ENCODE measurements around the gene TMEM167B. TPM values are rescaled to one million over a fixed set of nuclear protein-coding genes. Genes with fewer than 3 reads are reported as not detected.
A peak's percentile ranks its signal among the peaks of the same experiment; 100 is the strongest.

The TMEM167B gene
- total RNA-seq, 4 donors from 2014 or later, result 2.2 to 23.0 (median 18.8) TPM

DNA sequence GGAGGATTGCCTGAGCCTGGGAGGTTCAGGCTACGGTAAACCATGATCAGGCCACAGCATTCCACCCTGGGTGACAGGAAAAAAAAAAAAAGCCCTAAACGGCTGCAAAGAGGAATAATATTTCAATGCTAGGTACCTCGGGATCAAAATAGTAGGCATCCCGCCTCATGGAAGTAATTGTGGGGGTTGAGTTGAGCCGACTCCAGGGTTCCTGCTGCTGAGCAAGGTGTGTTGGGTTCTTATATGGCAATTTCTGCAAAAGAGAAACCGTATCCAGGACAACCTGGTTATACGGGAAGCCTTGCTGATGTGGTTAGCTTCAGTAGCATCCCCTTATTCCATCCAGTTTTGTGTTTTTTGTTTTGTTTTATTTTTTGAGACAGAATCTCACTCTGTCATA is 17.2 kb downstream of the TMEM167B start:
- H3K27me3 ChIP-seq, result no peaks in the 10 kb centered on the region
- DNase-seq, result no peak
- H3K36me3 ChIP-seq, result no peaks in the 10 kb centered on the region
- no peaks in the 10 kb centered on the region for H3K9me3 ChIP-seq
- H3K4me1 ChIP-seq, result peaks cover 0 to 9% (median 6%) of the 10 kb centered on the region in 4 donors
- H3K27ac ChIP-seq, result no peak overlapping the region
- WGBS, 2 donors (ENCODE audit: low coverage in 1 of 2), result 85 to 89% methylated on average over 3 to 7 of the region's 7 CpGs
- in situ Hi-C loops (cut with MboI; ENCODE audit: low pct_ligation_motif_present in 1 of 4, low pct_unique_long_range_greater_than_20kb in 1 of 4, low sequenced_read_pairs in 3 of 4), result no loop called here
- TF ChIP-seq POLR2AphosphoS5 (IDR thresholded peaks at IDR 0.05) (no peak), EP300 (IDR thresholded peaks at IDR 0.05; ENCODE audit: low read depth) (no peak), POLR2A (IDR thresholded peaks at IDR 0.05) (no peak)
- TF ChIP-seq, protein P1, sequence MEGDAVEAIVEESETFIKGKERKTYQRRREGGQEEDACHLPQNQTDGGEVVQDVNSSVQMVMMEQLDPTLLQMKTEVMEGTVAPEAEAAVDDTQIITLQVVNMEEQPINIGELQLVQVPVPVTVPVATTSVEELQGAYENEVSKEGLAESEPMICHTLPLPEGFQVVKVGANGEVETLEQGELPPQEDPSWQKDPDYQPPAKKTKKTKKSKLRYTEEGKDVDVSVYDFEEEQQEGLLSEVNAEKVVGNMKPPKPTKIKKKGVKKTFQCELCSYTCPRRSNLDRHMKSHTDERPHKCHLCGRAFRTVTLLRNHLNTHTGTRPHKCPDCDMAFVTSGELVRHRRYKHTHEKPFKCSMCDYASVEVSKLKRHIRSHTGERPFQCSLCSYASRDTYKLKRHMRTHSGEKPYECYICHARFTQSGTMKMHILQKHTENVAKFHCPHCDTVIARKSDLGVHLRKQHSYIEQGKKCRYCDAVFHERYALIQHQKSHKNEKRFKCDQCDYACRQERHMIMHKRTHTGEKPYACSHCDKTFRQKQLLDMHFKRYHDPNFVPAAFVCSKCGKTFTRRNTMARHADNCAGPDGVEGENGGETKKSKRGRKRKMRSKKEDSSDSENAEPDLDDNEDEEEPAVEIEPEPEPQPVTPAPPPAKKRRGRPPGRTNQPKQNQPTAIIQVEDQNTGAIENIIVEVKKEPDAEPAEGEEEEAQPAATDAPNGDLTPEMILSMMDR (IDR thresholded peaks at IDR 0.05), result no peak
- H3K4me3 ChIP-seq, result no peak overlapping the region
- intact Hi-C loops (cut with DNase I; ENCODE audit: low total_unique reads), result loop anchor here (10.0 kb wide), 1 partner anchor 63 kb away; the partner anchor contains the start of gene WDR47

DNA sequence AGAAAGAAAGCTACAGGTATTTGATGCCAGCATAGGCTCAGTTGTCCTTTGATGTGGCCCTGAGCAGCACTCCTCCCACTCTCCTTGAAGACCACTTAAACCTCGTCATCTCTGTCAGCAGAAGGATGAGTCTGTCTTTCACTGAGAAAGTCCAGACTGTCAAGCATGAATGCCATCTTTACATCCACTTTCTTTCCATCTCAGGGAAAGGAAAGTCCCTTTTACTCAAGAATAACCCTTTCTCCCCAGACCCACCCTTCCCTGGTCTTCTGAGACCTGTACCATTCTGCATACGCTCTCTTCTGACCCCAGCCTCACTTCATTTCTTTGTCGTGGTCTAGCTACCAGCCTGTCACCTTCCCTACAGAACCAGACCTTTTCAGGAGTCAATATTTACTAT is 19.3 kb downstream of the TMEM167B start:
- Histone ChIP-seq H3K4me1 (peaks cover 8 to 26% (median 18%) of the 10 kb centered on the region in 4 donors), H3K27me3 (peaks cover 14% of the 10 kb centered on the region), H3K36me3 (no peaks in the 10 kb centered on the region), H3K4me3 (no peak overlapping the region), H3K27ac (no peak overlapping the region), H3K9me3 (no peaks in the 10 kb centered on the region)
- WGBS, 2 donors (ENCODE audit: low coverage in 1 of 2), result 63 to 100% methylated on average over 1 to 3 of the region's 3 CpGs
- TF ChIP-seq EP300 (IDR thresholded peaks at IDR 0.05; ENCODE audit: low read depth) (no peak), POLR2AphosphoS5 (IDR thresholded peaks at IDR 0.05) (no peak)
- TF ChIP-seq, protein P1 (IDR thresholded peaks at IDR 0.05), result no peak
- in situ Hi-C loops (cut with MboI; ENCODE audit: low pct_ligation_motif_present in 1 of 4, low pct_unique_long_range_greater_than_20kb in 1 of 4, low sequenced_read_pairs in 3 of 4), result no loop called here
- no peak for DNase-seq
- intact Hi-C loops (cut with DNase I; ENCODE audit: low total_unique reads), result loop anchor here (10.0 kb wide), 2 partner anchors 65 to 145 kb away; partner anchors contain the start of genes CLCC1 and WDR47

DNA sequence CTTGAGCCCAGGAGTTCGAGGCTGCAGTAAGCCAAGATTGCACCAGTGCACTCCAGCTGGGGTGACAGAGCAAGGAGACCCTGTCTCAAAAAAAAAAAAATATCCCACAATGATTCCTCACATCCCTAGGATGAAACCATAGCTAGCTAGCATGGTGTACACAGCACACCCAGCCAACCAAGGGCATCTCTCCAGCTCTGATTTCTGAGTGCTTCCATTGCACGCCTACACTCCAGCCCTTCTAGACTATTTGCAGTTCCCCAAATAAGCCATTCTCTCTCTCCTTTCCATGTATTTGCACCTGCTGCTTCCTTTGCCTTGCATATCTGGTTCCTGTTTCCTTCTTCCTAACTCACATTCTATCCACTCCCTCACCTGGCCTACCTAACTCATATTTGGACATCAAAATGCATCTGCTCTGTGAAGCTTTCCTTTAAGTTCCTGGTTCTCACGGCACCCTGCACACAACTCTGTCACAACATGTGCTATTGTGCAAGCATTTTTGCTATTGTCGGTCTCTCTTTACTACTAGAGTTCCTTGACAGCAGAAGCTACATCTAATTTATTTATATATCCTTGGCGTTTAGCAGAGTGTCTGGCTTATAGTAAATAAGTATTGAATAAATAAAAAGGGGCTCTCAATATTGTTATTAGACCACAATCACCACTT is 21.0 kb downstream of the TMEM167B start:
- Histone ChIP-seq H3K4me3 (no peak overlapping the region), H3K36me3 (no peaks in the 10 kb centered on the region), H3K27ac (no peak overlapping the region), H3K4me1 (peaks cover 8 to 33% (median 20%) of the 10 kb centered on the region in 4 donors), H3K9me3 (no peaks in the 10 kb centered on the region), H3K27me3 (peaks cover 23% of the 10 kb centered on the region)
- WGBS, 2 donors (ENCODE audit: low coverage in 1 of 2), result 63 to 81% methylated on average over 3 to 5 of the region's 5 CpGs
- in situ Hi-C loops (cut with MboI; ENCODE audit: low pct_ligation_motif_present in 1 of 4, low pct_unique_long_range_greater_than_20kb in 1 of 4, low sequenced_read_pairs in 3 of 4) (no loop called here), intact Hi-C loops (cut with DNase I; ENCODE audit: low total_unique reads) (loop anchor here (10.0 kb wide), 1 partner anchor 147 kb away; the partner anchor contains the start of gene CLCC1)
- DNase-seq, result no peak
- TF ChIP-seq EP300 (IDR thresholded peaks at IDR 0.05; ENCODE audit: low read depth) (no peak), POLR2AphosphoS5 (IDR thresholded peaks at IDR 0.05) (no peak), POLR2A (IDR thresholded peaks at IDR 0.05) (no peak)
- TF ChIP-seq, protein P1 (IDR thresholded peaks at IDR 0.05), result no peak

DNA sequence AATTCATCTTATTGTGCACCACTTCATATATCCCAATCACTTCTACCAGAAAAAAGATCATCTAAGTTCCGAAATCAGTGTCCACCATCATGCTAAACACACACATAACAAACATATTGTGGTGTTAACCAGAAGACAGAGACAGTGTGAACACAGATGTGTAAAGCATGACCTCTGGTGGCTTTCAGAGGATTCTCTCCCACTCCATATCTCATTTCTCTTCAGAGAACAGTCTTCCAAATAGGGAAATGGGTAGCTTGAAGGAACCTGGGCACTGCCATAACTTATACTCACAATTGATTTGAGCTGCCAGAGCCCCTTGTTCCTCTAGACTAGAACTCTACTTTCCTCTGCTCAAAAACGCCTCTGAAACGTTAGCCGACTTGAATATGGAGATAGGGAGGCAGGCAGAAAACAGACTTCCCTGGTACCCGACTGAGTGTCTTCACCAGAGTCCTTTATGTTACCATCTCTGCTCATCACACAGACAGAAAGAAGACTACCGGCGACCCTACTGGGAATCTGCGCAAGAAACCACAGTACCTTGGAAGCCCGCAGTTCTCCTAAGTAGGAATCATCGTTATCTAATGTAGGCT is 21.6 kb downstream of the TMEM167B start:
- peaks cover 8 to 33% (median 20%) of the 10 kb centered on the region in 4 donors for H3K4me1 ChIP-seq
- intact Hi-C loops (cut with DNase I; ENCODE audit: low total_unique reads), result loop anchor here (10.0 kb wide), 1 partner anchor 147 kb away; the partner anchor contains the start of gene CLCC1
- H3K27ac ChIP-seq, result peak overlapping the region in 2 of 4 donors; percentile 23 to 39
- peaks cover 23% of the 10 kb centered on the region for H3K27me3 ChIP-seq
- no peaks in the 10 kb centered on the region for H3K9me3 ChIP-seq
- H3K4me3 ChIP-seq, result peak overlapping the region in 2 of 4 donors; percentile 40 to 51
- H3K36me3 ChIP-seq, result no peaks in the 10 kb centered on the region
- WGBS, 2 donors (ENCODE audit: low coverage in 1 of 2), result 28 to 88% methylated on average over 1 to 10 of the region's 10 CpGs
- DNase-seq, result no peak
- in situ Hi-C loops (cut with MboI; ENCODE audit: low pct_ligation_motif_present in 1 of 4, low pct_unique_long_range_greater_than_20kb in 1 of 4, low sequenced_read_pairs in 3 of 4), result no loop called here
- TF ChIP-seq POLR2A (IDR thresholded peaks at IDR 0.05) (no peak), POLR2AphosphoS5 (IDR thresholded peaks at IDR 0.05) (no peak), EP300 (IDR thresholded peaks at IDR 0.05; ENCODE audit: low read depth) (no peak)
- TF ChIP-seq, protein P1 (IDR thresholded peaks at IDR 0.05), result no peak
